Thoracic aorta (tissue), 2 donors: ENCODE data around the gene MEGF11. TPM values are rescaled to one million over a fixed set of nuclear protein-coding genes. Genes with fewer than 3 reads are reported as not detected.

ENCODE experiments used
- ATAC-seq: fragments of 150-250 bp; one replicate; pipeline ENCODE4 v1.8.0; 2017; ENCODE audit warnings: low read depth; ENCODE audit not compliant: insufficient number of reproducible peaks, low FRiP score
- DNase-seq: peaks from one replicate; pipeline ENCODE4 v3.0.0-alpha.2; 2020; ENCODE audit warnings: low spot score
- H3K27ac ChIP-seq, 2 donors: fragments of 200-600 bp; sonication (generic); 1 replicate in 1 of 2; 2 replicates in 1 of 2; pipeline ENCODE4 v1.5.1; 2016; ENCODE audit warnings: mild to moderate bottlenecking in 2 of 2, moderate library complexity in 2 of 2
- H3K27me3 ChIP-seq: fragments of 200-600 bp; sonication (generic); replicated peaks from 2 replicates; pipeline ENCODE4 v1.6.0; 2016; ENCODE audit warnings: mild to moderate bottlenecking; ENCODE audit not compliant: insufficient read depth
- H3K36me3 ChIP-seq: fragments of 200-600 bp; sonication (generic); one replicate; pipeline ENCODE4 v1.5.1; 2016
- H3K4me1 ChIP-seq, 2 donors: fragments of 200-600 bp; sonication (generic); 1 replicate in 1 of 2; 2 replicates in 1 of 2; pipeline versions ENCODE4 v1.5.1 to v1.6.0; 2016; ENCODE audit warnings: low read depth in 2 of 2, mild to moderate bottlenecking in 1 of 2; ENCODE audit not compliant: control insufficient read depth in 1 of 2
- H3K4me3 ChIP-seq: fragments of 200-600 bp; sonication (generic); 2 replicates; pipeline ENCODE4 v1.5.1; 2016; ENCODE audit warnings: mild to moderate bottlenecking
- H3K9me3 ChIP-seq: fragments of 200-600 bp; sonication (generic); 2 replicates; pipeline ENCODE4 v1.5.1; 2016
- total RNA-seq, 2 donors: library from RNA; depleted of rRNA; stranded (reverse); fragments of >200 nt; gene quantifications; one replicate each; pipeline versions ENCODE4 v1.1.0 to v1.2.3, GENCODE V29; 2016
- TF ChIP-seq, protein P1 (sequence below): fragments of 200-600 bp; sonication (generic); IDR thresholded peaks from one replicate; pipeline ENCODE4 v1.5.1; 2019; ENCODE audit warnings: antibody characterized with exemption

MEGF11 gene
- total RNA-seq, 2 donors from 2014 or later: not detected

- Histone ChIP-seq H3K4me3 (no peak overlapping the region), H3K36me3 (no peaks in the 10 kb centered on the region), H3K9me3 (no peaks in the 10 kb centered on the region), H3K4me1 (no peaks in the 10 kb centered on the region), H3K27me3 (no peaks in the 10 kb centered on the region), H3K27ac (no peak overlapping the region)
- TF ChIP-seq, protein P1, sequence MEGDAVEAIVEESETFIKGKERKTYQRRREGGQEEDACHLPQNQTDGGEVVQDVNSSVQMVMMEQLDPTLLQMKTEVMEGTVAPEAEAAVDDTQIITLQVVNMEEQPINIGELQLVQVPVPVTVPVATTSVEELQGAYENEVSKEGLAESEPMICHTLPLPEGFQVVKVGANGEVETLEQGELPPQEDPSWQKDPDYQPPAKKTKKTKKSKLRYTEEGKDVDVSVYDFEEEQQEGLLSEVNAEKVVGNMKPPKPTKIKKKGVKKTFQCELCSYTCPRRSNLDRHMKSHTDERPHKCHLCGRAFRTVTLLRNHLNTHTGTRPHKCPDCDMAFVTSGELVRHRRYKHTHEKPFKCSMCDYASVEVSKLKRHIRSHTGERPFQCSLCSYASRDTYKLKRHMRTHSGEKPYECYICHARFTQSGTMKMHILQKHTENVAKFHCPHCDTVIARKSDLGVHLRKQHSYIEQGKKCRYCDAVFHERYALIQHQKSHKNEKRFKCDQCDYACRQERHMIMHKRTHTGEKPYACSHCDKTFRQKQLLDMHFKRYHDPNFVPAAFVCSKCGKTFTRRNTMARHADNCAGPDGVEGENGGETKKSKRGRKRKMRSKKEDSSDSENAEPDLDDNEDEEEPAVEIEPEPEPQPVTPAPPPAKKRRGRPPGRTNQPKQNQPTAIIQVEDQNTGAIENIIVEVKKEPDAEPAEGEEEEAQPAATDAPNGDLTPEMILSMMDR: no peak
- no peak for DNase-seq
- ATAC-seq: no peak
These were observed 90.0 kb downstream of the MEGF11 start for GRCh38 chr15:66163553-66163952.

DNA sequence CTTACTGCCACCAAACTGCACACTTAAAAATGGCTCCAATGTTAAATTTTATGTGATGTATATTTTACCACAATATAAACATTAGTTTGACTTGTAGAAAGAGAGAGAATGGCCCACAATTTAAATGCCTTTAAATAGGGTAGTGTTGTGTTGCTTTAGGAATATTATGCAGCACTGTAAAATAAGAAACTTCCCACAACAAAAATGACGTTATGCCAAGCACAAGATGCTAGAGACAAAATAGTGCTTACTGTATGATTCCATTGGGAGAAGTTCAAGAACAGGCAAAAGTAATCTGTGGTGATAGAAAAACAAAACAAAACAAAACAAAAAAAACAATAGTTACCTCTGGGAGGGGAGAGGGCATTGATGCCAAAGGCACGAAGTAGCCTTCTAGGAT lies 91.3 kb downstream of the MEGF11 start:
- Histone ChIP-seq H3K36me3 (no peaks in the 10 kb centered on the region), H3K9me3 (no peaks in the 10 kb centered on the region), H3K4me1 (no peaks in the 10 kb centered on the region), H3K27me3 (no peaks in the 10 kb centered on the region), H3K27ac (no peak overlapping the region), H3K4me3 (no peak overlapping the region)
- ATAC-seq: no peak
- TF ChIP-seq, protein P1: no peak
- DNase-seq: no peak

- H3K36me3 ChIP-seq: no peaks in the 10 kb centered on the region
- no peak overlapping the region for H3K27ac ChIP-seq
- no peak for DNase-seq
- no peaks in the 10 kb centered on the region for H3K4me1 ChIP-seq
- no peaks in the 10 kb centered on the region for H3K27me3 ChIP-seq
- no peaks in the 10 kb centered on the region for H3K9me3 ChIP-seq
- no peak overlapping the region for H3K4me3 ChIP-seq
- ATAC-seq: no peak
- TF ChIP-seq, protein P1: no peak
These were observed 91.9 kb downstream of the MEGF11 start for GRCh38 chr15:66161575-66162118.

GRCh38 chr15:66161108-66161507 lies 92.4 kb downstream of the MEGF11 start:
- no peaks in the 10 kb centered on the region for H3K36me3 ChIP-seq
- DNase-seq (no peak), ATAC-seq (no peak)
- no peak overlapping the region for H3K27ac ChIP-seq
- TF ChIP-seq, protein P1: no peak
- H3K27me3 ChIP-seq: no peaks in the 10 kb centered on the region
- H3K9me3 ChIP-seq: no peaks in the 10 kb centered on the region
- H3K4me1 ChIP-seq: no peaks in the 10 kb centered on the region
- no peak overlapping the region for H3K4me3 ChIP-seq

- DNase-seq (no peak), ATAC-seq (no peak)
- H3K27me3 ChIP-seq: no peaks in the 10 kb centered on the region
- H3K27ac ChIP-seq: no peak overlapping the region
- H3K4me3 ChIP-seq: no peak overlapping the region
- H3K4me1 ChIP-seq: no peaks in the 10 kb centered on the region
- no peaks in the 10 kb centered on the region for H3K9me3 ChIP-seq
- TF ChIP-seq, protein P1: no peak
- no peaks in the 10 kb centered on the region for H3K36me3 ChIP-seq
These were observed 96.0 kb downstream of the MEGF11 start for GRCh38 chr15:66157507-66157906.
